Nephron (organoid): Measurements from ENCODE around the gene TMEM63B.

Experiments
- H3K27ac Mint-ChIP-seq, 3 experiments: 2 replicates each; pipeline ENCODE4 v1.8.0; 2020; ENCODE audit warnings: mixed read lengths in 3 of 3, mild to moderate bottlenecking in 2 of 3, moderate library complexity in 1 of 3
- H3K27me3 Mint-ChIP-seq: 2 replicates; pipeline ENCODE4 v1.8.0; 2021; ENCODE audit warnings: low read depth, mild to moderate bottlenecking, moderate library complexity, mixed read lengths
- H3K36me3 Mint-ChIP-seq: 2 replicates; pipeline ENCODE4 v1.8.0; 2020; ENCODE audit warnings: low read depth, mixed read lengths
- H3K4me1 Mint-ChIP-seq: 2 replicates; pipeline ENCODE4 v1.8.0; 2020; ENCODE audit warnings: mixed read lengths
- H3K4me3 Mint-ChIP-seq, 3 experiments: 2 replicates each; pipeline ENCODE4 v1.8.0; 2020; ENCODE audit warnings: mild to moderate bottlenecking in 3 of 3, mixed read lengths in 3 of 3, moderate library complexity in 2 of 3
- H3K9me3 Mint-ChIP-seq: 2 replicates; pipeline ENCODE4 v1.8.0; 2020; ENCODE audit warnings: mixed read lengths
- TF ChIP-seq, protein P1 (sequence below), 3 experiments: fragments of 200-600 bp; sonication (generic); IDR thresholded peaks; one replicate each; pipeline ENCODE4 v1.5.0; 2021; ENCODE audit warnings: antibody characterized with exemption in 3 of 3; ENCODE audit not compliant: unreplicated experiment in 3 of 3

TMEM63B gene

GRCh38 chr6:44169886-44170570 lies 42.7 kb downstream of the TMEM63B start:
- peaks cover 6% of the 10 kb centered on the region for H3K4me1 Mint-ChIP-seq
- no peaks in the 10 kb centered on the region for H3K9me3 Mint-ChIP-seq
- no peak overlapping the region for H3K27ac Mint-ChIP-seq
- TF ChIP-seq, protein P1, sequence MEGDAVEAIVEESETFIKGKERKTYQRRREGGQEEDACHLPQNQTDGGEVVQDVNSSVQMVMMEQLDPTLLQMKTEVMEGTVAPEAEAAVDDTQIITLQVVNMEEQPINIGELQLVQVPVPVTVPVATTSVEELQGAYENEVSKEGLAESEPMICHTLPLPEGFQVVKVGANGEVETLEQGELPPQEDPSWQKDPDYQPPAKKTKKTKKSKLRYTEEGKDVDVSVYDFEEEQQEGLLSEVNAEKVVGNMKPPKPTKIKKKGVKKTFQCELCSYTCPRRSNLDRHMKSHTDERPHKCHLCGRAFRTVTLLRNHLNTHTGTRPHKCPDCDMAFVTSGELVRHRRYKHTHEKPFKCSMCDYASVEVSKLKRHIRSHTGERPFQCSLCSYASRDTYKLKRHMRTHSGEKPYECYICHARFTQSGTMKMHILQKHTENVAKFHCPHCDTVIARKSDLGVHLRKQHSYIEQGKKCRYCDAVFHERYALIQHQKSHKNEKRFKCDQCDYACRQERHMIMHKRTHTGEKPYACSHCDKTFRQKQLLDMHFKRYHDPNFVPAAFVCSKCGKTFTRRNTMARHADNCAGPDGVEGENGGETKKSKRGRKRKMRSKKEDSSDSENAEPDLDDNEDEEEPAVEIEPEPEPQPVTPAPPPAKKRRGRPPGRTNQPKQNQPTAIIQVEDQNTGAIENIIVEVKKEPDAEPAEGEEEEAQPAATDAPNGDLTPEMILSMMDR (IDR thresholded peaks at IDR 0.05; ENCODE audit: unreplicated experiment in 3 of 3): no peak
- no peaks in the 10 kb centered on the region for H3K36me3 Mint-ChIP-seq
- H3K27me3 Mint-ChIP-seq: peaks cover 14% of the 10 kb centered on the region
- no peak overlapping the region for H3K4me3 Mint-ChIP-seq

GRCh38 chr6:44171899-44172546 lies 44.7 kb downstream of the TMEM63B start:
- H3K27ac Mint-ChIP-seq: no peak overlapping the region
- H3K27me3 Mint-ChIP-seq: peaks cover 15% of the 10 kb centered on the region
- peaks cover 6% of the 10 kb centered on the region for H3K4me1 Mint-ChIP-seq
- H3K36me3 Mint-ChIP-seq: no peaks in the 10 kb centered on the region
- TF ChIP-seq, protein P1 (IDR thresholded peaks at IDR 0.05; ENCODE audit: unreplicated experiment in 3 of 3): no peak
- no peaks in the 10 kb centered on the region for H3K9me3 Mint-ChIP-seq
- no peak overlapping the region for H3K4me3 Mint-ChIP-seq

DNA sequence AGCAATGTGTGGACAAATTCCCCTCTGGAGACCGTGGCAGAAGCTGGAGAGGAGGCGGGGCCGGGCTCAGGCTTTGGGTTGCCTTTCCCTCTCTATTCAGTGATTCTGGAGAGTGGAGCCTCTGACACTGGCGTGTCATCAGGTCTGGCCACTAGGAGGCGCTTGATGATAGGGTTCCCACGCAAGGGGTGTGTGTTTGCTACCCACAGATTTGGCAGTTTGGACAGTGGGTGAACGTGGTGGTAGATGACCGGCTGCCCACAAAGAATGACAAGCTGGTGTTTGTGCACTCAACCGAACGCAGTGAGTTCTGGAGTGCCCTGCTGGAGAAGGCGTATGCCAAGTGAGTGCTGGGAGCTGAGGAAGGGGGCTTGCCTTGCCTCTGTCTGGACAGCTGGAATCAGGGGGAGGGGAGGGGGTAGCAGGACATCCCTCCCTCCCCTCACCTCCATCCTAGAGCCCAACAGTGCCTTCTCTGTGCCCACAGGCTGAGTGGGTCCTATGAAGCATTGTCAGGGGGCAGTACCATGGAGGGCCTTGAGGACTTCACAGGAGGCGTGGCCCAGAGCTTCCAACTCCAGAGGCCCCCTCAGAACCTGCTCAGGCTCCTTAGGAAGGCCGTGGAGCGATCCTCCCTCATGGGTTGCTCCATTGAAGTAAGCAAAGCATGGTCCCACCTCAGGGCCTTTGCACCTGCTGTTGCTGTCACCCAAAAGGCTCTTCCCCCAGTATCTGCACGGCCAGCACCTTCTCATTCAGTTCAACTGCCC lies 45.6 kb downstream of the TMEM63B start:
- Mint-ChIP-seq H3K4me1 (peaks cover 6% of the 10 kb centered on the region), H3K27me3 (peaks cover 15% of the 10 kb centered on the region), H3K9me3 (no peaks in the 10 kb centered on the region), H3K27ac (no peak overlapping the region), H3K36me3 (no peaks in the 10 kb centered on the region), H3K4me3 (no peak overlapping the region)
- TF ChIP-seq, protein P1 (IDR thresholded peaks at IDR 0.05; ENCODE audit: unreplicated experiment in 3 of 3): peak; percentile 83 to 89 (median 86)

DNA sequence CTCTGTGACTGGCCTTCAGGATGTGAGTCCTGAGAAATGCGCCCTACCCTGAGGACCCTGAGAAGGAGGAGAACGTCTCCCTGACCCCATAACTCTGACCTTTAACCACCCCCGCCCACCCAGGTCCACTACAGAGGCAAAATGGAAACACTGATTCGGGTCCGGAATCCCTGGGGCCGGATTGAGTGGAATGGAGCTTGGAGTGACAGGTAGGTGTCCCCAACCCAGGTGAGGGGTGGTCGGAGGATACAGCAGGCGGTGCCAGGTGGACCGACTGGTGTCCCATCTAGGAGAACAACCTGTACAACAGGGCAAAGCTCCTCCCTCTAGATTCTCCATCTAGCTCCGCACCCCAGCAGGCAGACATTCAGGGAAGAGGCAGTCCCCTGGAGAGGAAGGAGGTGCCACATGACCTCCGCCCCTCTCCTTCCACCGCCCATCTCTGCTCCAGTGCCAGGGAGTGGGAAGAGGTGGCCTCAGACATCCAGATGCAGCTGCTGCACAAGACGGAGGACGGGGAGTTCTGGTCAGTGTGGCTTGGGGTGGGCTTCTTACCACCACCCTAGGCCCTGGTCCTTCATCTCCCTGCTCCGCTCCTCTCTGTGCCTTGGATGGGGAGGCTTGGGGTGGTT lies 48.9 kb downstream of the TMEM63B start:
- H3K27ac Mint-ChIP-seq: no peak overlapping the region
- H3K4me1 Mint-ChIP-seq: peaks cover 6% of the 10 kb centered on the region
- TF ChIP-seq, protein P1 (IDR thresholded peaks at IDR 0.05; ENCODE audit: unreplicated experiment in 3 of 3): no peak
- H3K4me3 Mint-ChIP-seq: no peak overlapping the region
- H3K36me3 Mint-ChIP-seq: no peaks in the 10 kb centered on the region
- peaks cover 6% of the 10 kb centered on the region for H3K27me3 Mint-ChIP-seq
- H3K9me3 Mint-ChIP-seq: no peaks in the 10 kb centered on the region

DNA sequence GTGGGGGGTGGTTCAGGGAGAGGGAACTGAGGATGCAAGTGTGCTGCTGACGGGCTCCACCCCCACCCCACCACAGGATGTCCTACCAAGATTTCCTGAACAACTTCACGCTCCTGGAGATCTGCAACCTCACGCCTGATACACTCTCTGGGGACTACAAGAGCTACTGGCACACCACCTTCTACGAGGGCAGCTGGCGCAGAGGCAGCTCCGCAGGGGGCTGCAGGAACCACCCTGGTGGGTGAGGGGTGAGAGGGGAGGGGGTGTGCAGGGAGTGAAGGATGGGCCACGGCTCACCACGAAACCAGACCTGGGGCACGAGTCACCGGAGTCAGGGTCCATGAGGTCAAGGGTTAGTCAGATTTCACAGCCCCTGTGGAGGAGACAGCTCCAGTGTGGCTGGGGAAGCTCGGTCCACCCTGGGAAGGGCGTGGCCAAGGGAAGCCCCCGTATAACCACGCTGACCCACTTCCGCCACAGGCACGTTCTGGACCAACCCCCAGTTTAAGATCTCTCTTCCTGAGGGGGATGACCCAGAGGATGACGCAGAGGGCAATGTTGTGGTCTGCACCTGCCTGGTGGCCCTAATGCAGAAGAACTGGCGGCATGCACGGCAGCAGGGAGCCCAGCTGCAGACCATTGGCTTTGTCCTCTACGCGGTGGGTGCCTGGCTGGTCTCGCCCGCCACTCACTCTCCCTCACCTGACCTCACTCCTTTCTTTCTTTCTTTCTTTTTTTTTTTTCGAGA lies 49.6 kb downstream of the TMEM63B start:
- Mint-ChIP-seq H3K4me1 (peaks cover 6% of the 10 kb centered on the region), H3K9me3 (no peaks in the 10 kb centered on the region), H3K36me3 (no peaks in the 10 kb centered on the region), H3K27ac (no peak overlapping the region), H3K4me3 (no peak overlapping the region), H3K27me3 (peaks cover 6% of the 10 kb centered on the region)
- TF ChIP-seq, protein P1 (IDR thresholded peaks at IDR 0.05; ENCODE audit: unreplicated experiment in 3 of 3): no peak
